ENCODE results near the gene LOXHD1. TPM values are rescaled to one million over a fixed set of nuclear protein-coding genes. Genes with fewer than 3 reads are reported as not detected.

Gene LOXHD1
- total RNA-seq, 1 experiment from 2014 or later = not detected

- BruUV-seq (replicated peaks) = no TSS peak
- H3K9me2 ChIP-seq (ENCODE audit: insufficient read depth) = no peaks in the 10 kb centered on the region
- H3K27me3 ChIP-seq (ENCODE audit: insufficient read depth, low read depth) = no peaks in the 10 kb centered on the region
- H3K4me3 ChIP-seq = no peak overlapping the region
- peaks cover 28% of the 10 kb centered on the region for H3F3A ChIP-seq (ENCODE audit: insufficient read depth, low read depth)
- TF ChIP-seq CTCF (conservative IDR thresholded peaks at IDR 0.05) = no peak
- TF ChIP-seq EZH2 (IDR thresholded peaks at IDR 0.05; ENCODE audit: low read depth) = no peak
- ChIA-PET CTCF (no interaction called here), POLR2A (ENCODE audit: unreplicated experiment) (interaction anchor here (0.6 kb wide), 1 partner anchor 567 kb away, joined by 3 read pairs; no protein-coding TSS in a partner anchor)
- H3K27ac ChIP-seq = no peak overlapping the region
- intact Hi-C loops (cut with micrococcal nuclease; ENCODE audit: unreplicated experiment) = no loop called here
- no peaks in the 10 kb centered on the region for H3K36me3 ChIP-seq (ENCODE audit: low read depth)
- H3K4me2 ChIP-seq = no peak overlapping the region
- H3K9me3 ChIP-seq (ENCODE audit: insufficient read depth, low read depth) = no peaks in the 10 kb centered on the region
- DNase-seq = no peak
- no peak overlapping the region for H2AFZ ChIP-seq
- H4K20me1 ChIP-seq (ENCODE audit: insufficient read depth) = no peaks in the 10 kb centered on the region
- no peaks in the 10 kb centered on the region for H3K79me2 ChIP-seq (ENCODE audit: low read depth)
- peaks cover 43% of the 10 kb centered on the region for H3K4me1 ChIP-seq (replicated peaks; ENCODE audit: insufficient read depth)
Observed at GRCh38 chr18:46470714-46471113, 186.3 kb downstream of the LOXHD1 start.

- Histone ChIP-seq H3K4me1 (replicated peaks; ENCODE audit: insufficient read depth) (peaks cover 38% of the 10 kb centered on the region), H2AFZ (no peak overlapping the region), H3K4me3 (no peak overlapping the region), H3K36me3 (ENCODE audit: low read depth) (no peaks in the 10 kb centered on the region), H3F3A (ENCODE audit: insufficient read depth, low read depth) (peaks cover 28% of the 10 kb centered on the region), H3K27ac (peak overlapping the region; percentile 71), H3K79me2 (ENCODE audit: low read depth) (no peaks in the 10 kb centered on the region), H3K27me3 (ENCODE audit: insufficient read depth, low read depth) (no peaks in the 10 kb centered on the region), H4K20me1 (ENCODE audit: insufficient read depth) (no peaks in the 10 kb centered on the region), H3K9me3 (ENCODE audit: insufficient read depth, low read depth) (no peaks in the 10 kb centered on the region), H3K9me2 (ENCODE audit: insufficient read depth) (no peaks in the 10 kb centered on the region), H3K4me2 (peak overlapping the region; percentile 62)
- peak; percentile 55 to 89 for DNase-seq
- BruUV-seq (replicated peaks) = no TSS peak
- no peak for TF ChIP-seq CTCF (conservative IDR thresholded peaks at IDR 0.05)
- no peak for TF ChIP-seq EZH2 (IDR thresholded peaks at IDR 0.05; ENCODE audit: low read depth)
- CTCF ChIA-PET = interaction anchor here (1.9 kb wide), 1 partner anchor 188 kb away, joined by 5 read pairs; no protein-coding TSS in a partner anchor
- POLR2A ChIA-PET (ENCODE audit: unreplicated experiment) = interaction anchor here (0.6 to 0.7 kb wide), 2 partner anchors 178 to 402 kb away, joined by 3 read pairs; no protein-coding TSS in a partner anchor
- intact Hi-C loops (cut with micrococcal nuclease; ENCODE audit: unreplicated experiment) = loop anchor here (5.0 kb wide), 1 partner anchor 317 kb away; no protein-coding TSS in a partner anchor
Observed at GRCh38 chr18:46469186-46469915, 187.7 kb downstream of the LOXHD1 start.

- Histone ChIP-seq H3K36me3 (ENCODE audit: low read depth) (no peaks in the 10 kb centered on the region), H3K9me2 (ENCODE audit: insufficient read depth) (no peaks in the 10 kb centered on the region), H3K27me3 (ENCODE audit: insufficient read depth, low read depth) (no peaks in the 10 kb centered on the region), H3K4me2 (peak overlapping the region; percentile 62), H3K9me3 (ENCODE audit: insufficient read depth, low read depth) (no peaks in the 10 kb centered on the region), H4K20me1 (ENCODE audit: insufficient read depth) (no peaks in the 10 kb centered on the region), H3F3A (ENCODE audit: insufficient read depth, low read depth) (peaks cover 28% of the 10 kb centered on the region), H3K79me2 (ENCODE audit: low read depth) (no peaks in the 10 kb centered on the region), H3K4me1 (replicated peaks; ENCODE audit: insufficient read depth) (peaks cover 38% of the 10 kb centered on the region), H3K4me3 (no peak overlapping the region), H3K27ac (peak overlapping the region; percentile 71), H2AFZ (no peak overlapping the region)
- no TSS peak for BruUV-seq (replicated peaks)
- CTCF ChIA-PET = interaction anchor here (0.8 to 1.9 kb wide), 2 partner anchors 13 to 187 kb away, joined by 5 to 7 read pairs; no protein-coding TSS in a partner anchor
- intact Hi-C loops (cut with micrococcal nuclease; ENCODE audit: unreplicated experiment) = loop anchor here (5.0 kb wide), 1 partner anchor 316 kb away; no protein-coding TSS in a partner anchor
- no peak for TF ChIP-seq CTCF (conservative IDR thresholded peaks at IDR 0.05)
- TF ChIP-seq EZH2 (IDR thresholded peaks at IDR 0.05; ENCODE audit: low read depth) = no peak
- DNase-seq = peak in 1 of 2 experiments; percentile 80
- POLR2A ChIA-PET (ENCODE audit: unreplicated experiment) = no interaction called here
Observed at GRCh38 chr18:46468426-46469180, 188.4 kb downstream of the LOXHD1 start.
